GM04503 (cell line): ENCODE results near the gene IFFO2.

Experiments used
- DNase-seq: peaks from one replicate; pipeline ENCODE4 v3.0.0-alpha.2; 2012; ENCODE audit warnings: low read depth

The IFFO2 gene

DNA sequence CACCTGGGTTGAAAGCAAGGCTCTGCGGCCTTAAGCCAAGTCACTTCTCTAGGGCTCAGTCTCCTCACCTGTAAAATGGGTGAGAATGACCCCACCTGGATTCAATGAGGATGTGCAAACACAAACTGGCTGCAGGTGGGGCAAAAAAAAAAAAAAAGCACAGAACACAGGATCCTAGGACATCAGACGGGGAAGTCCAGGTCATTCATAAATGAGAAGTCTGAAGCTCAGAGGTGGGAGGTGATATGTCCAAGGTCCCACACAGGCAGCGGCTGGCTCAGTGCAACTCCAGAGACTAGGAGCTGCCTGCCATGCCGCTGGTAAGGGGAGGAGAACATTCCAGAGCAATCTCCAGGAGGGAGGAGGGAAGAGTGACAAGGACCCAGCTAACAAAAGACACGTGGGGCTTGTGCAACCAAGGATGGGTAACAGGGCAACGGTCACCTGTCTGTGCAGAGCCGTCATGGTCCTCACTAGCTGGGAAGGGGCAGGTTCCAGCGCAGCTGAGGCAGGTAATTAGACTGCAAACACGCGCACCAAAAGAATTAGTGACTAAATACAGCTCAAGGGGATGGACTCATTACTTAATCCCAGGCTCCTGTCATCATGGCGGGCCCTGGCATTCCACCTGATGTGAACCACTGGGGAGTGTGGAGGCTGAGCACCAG lies 19.5 kb downstream of the IFFO2 start:
- DNase-seq, result no peak

GRCh38 chr1:18936471-18936813 lies 20.0 kb downstream of the IFFO2 start:
- DNase-seq, result no peak

DNA sequence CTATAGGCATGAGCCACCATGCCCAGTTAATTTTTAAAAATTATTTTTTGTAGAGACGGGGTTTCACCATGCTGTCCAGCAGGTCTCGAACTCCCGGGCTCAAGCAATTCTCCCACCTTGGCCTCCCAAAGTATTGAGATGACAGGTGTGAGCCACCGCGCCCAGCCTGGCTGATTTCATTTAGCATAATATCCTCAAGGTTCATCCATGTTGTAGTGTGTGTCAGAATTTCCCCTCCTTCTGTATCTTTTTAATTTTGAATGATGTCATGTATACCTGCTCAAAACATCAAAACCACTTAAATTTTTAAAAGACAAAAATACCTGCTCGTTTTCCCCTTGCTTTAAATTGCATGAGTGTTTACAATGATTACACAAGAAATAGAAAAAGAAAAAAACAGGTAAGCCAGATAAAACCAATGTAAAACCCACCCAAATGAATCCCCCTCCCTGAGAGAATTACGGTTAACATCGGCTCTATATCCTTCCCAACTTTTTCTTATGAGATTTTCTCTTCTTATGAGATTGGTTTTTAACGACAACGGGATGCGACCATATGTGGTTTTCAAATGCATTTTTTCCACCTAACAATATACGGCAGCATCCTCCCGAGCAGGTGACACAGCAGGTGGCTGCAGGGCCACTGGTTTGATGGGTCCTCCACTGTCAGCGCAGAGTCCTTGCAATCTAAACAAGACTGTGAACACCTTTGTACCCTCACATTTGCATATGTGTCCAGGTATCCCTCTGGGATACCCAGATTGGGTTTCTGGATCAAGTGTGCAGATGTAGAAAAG lies 22.1 kb downstream of the IFFO2 start:
- DNase-seq, result no peak

DNA sequence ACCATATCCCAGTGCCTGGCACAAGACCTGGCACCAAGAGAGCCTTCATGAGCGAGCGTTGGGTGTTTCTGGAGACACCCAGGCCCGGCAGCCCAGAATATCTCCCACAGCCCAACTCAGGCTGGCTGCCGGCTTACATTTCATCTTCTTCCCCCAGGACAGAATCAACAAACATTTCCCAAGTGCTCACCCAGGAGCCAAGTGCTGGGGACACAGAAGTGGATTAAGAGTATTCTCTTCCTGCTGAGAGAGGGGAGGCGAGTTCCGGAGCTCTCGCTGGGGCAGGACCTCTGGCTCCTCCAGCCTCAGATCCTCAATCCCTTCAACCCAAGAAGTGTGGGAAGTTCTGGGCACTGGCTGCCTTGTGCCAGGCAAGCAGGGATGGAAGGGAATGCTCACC lies 23.6 kb downstream of the IFFO2 start:
- no peak for DNase-seq

DNA sequence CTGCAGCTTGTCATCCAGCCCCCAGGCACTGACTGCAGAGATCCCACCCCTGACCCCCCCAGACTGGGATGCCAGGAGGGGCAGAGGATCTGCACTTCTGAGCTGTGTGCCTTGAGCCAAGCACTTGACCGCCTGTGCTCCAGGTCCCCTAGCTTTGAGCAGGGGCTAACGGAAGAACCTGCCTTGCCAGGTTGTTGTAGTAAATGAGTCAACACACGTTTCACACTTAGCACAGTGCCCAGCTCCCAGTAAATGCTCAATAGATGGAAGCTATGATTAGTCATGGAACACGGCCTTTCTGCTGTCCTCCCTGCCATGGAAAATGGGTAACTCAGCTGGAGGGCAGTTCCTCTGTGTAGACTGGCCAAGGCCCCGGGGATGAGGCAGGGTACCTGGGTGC lies 24.1 kb downstream of the IFFO2 start:
- DNase-seq, result no peak

- no peak for DNase-seq
Observed at GRCh38 chr1:18931730-18932129, 24.7 kb downstream of the IFFO2 start.

GRCh38 chr1:18929686-18930085 lies 26.8 kb downstream of the IFFO2 start:
- DNase-seq, result no peak

DNA sequence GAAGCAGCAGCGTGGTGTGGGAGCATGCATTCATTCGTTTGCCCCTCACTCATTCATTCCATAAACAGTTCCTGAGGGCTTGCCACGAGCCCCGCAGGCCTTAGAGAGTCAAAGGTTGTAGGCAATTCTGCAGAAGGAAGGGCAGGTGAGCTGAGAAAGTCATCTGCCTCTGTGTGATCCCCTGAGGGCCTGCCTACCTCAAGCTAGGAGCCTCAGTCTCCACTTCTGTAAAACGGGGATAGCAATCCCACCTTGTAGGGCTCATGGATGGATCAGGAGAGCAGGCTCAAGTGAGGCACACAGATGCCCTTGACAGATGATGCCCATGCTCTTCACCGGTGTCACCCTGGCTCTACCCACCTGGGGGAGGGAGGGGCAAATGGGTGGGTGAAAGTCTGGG lies 27.5 kb downstream of the IFFO2 start:
- no peak for DNase-seq

DNA sequence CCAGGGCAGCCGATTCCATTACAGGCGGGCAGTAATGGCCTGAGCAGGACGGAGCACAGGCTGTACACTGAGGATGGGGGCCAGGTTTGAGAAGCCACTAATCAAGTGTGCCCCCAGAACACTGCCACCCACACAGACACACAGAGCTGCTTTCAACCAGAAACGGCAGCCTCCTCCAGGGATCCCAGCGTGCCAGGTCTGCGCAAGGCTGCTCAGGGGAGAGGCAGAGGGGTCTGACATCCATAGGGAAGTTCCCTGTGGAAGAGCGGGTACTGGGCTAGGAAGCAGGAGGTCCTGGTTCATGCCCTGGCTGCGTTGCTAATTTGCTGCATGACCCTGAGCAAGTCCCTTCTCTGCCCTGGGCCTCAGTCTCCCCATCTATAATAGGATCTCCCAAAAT lies 28.1 kb downstream of the IFFO2 start:
- no peak for DNase-seq

- DNase-seq, result no peak
Observed at GRCh38 chr1:18927654-18928272, 28.7 kb downstream of the IFFO2 start.

GRCh38 chr1:18927082-18927653 lies 29.3 kb downstream of the IFFO2 start:
- DNase-seq, result no peak

DNA sequence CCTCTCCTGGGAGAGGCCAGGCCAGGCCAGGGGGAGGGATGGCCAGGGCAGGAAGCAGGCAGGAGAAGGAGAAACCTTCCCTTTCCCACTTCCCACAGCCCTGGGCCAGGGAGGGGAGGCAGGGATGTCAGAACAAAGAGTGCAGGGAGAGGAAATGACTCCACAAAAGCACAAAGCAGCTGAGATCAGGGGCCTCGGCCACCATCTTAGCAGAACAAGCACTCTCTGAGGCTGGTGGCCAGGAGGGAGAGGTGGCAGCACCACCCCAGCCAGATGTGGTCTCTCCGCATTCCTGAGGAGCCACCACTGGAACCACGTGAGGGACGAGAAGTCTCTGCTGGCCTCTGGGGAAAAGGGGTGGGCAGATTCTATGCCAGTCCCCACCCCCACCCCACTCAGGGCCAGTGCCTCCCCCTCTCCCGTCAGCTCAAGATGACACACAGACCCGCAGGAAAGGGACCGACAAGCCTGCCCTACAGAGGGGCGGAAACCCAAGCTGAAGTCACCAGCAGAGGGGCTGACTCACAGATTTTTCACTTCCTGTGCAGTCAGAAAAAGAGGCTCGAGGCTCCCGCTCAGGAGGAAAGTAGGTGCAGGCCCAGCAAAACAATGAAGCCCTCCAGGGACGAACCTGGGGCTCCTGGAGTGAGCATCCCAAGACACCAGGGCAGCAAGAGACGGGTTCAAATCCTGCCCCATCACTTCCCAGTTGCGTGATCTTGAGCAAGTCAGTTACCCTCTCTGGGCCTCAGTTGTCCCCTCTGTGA lies 30.0 kb downstream of the IFFO2 start:
- DNase-seq, result peak; percentile 71

DNA sequence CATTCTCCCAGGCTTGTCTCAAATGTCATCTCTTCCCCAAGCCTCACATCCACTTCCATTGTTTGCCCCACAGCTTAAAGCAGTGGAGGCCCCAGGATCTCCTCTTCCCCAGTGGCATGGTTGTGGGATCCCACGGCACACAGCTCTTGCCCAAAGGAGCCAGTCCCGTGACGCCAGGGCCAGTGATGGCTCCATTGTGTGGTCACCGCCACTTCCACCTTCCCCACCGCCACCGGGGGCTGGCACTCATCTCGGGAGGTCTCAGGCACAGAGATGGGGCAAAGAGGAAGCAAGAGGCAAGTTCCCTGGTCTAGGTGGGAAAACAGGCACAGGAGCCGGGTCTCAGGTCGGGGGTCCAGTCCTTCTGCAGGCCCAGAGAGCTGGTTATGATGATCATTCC lies 31.2 kb downstream of the IFFO2 start:
- DNase-seq, result no peak

DNA sequence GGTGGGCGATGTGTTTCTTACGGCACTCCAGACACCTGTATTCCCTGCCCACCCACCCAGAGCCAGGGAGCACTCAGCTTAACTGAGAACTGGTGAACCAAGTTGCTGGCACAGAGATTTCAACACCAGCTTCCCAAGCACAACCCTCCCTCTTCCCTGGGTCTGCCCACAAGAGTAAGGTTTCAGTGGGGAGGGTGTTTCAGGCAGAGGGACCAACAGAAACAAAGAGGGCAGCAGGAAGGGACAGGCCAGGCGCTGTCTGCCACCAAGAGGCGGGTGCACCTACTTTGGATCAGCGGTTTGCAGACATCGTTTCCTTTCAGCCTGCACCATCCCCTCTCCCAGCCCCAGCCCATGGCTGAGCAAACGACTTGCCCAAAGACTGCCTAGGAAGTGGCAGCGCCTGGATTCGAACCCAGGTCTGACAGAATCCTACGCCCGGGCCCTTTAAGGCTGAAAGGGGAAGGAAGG lies 32.2 kb downstream of the IFFO2 start:
- DNase-seq, result no peak

DNA sequence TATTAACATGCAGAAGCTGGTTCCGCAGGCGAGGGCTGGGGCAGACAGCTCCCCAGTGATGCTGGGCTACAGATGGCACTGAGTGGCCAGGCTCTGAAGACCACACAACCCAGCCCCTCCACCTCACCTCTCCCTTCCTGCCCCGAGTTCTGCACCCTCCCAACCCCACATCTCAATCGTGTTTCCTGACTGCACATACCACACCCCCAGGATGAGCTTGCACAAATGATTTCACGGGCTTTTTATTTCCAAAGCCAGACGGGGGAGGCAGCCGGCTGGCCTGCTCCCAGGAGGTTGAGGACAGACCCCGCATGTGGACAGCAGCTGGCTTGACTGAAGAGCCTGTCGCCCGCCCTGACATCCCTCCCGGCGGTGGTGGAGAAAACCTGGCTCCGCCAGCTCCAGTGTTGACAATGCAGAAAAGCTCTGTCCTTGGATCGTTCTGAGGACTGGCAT lies 32.7 kb downstream of the IFFO2 start:
- DNase-seq, result no peak

GRCh38 chr1:18922848-18923755 lies 33.4 kb downstream of the IFFO2 start:
- no peak for DNase-seq

GRCh38 chr1:18922319-18922726 lies 34.2 kb downstream of the IFFO2 start:
- DNase-seq, result peak; percentile 76

GRCh38 chr1:18921516-18922251 lies 34.8 kb downstream of the IFFO2 start:
- no peak for DNase-seq

DNA sequence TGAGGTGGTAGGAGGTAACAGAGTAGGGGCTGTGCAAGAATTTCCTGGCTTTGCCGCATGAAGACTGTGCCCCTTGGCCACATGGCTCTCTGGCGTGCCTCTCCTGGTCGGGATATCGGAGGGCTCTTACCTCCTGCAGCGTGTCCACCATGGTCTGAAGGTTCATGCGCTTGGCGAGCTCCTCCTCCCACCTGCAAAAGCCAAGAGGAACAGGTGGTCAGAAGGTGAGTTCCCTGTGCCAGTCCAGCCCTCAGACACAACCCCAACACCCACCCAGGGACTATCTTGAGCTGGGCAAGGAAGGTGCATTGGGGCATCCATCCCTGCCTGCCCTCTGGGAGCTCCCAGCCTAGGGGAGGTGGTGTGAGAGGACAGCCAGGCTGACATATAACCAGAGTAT lies 35.5 kb downstream of the IFFO2 start:
- no peak for DNase-seq

DNA sequence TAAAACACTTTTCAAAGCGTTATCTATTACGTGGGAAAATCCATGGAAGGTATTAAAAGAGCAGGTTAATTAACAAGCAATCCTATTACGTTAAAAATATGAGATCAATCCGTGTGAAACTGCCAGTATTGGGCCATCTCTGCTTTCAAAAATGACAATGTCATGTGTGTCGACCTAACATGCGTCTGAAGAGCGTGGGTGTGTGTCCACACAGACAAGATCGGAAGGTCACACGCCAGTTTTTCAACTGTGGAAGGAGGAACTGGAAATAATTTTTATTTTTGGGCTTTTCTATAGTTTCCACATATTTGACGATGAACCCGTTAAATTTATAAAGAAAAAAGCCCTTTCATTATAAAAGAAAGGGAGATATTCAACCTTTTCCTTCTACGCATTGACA lies 36.5 kb downstream of the IFFO2 start:
- DNase-seq, result no peak
